ENCODE data around the gene PSME2. TPM values are rescaled to one million over a fixed set of nuclear protein-coding genes. Genes with fewer than 3 reads are reported as not detected.

Gene PSME2
- polyA plus RNA-seq, 3 donors: 237 to 593 (median 579) TPM

- H3K27me3 Mint-ChIP-seq (ENCODE audit: low read depth in 3 of 3): peaks cover 0 to 8% (median 2%) of the 10 kb centered on the region in 3 donors
- H3K36me3 Mint-ChIP-seq: peaks cover 65 to 88% of the 10 kb centered on the region in 2 donors
- DNase-seq: no peak
- Histone ChIP-seq H3K27me3 (ENCODE audit: control insufficient read depth in 2 of 2, insufficient read depth in 2 of 2, low read length in 2 of 2) (no peaks in the 10 kb centered on the region), H3K9ac (ENCODE audit: insufficient read depth, low read length, poor library complexity, severe bottlenecking) (no peak overlapping the region), H3K79me2 (ENCODE audit: insufficient read depth, low read length) (peaks cover 24% of the 10 kb centered on the region), H3K4me1 (ENCODE audit: control insufficient read depth in 1 of 2, insufficient read depth in 2 of 2, low read length in 2 of 2) (peaks cover 13 to 18% of the 10 kb centered on the region in 2 donors), H3K4me3 (replicated peaks in 1 of 3; ENCODE audit: low read depth in 2 of 3, low read length in 3 of 3) (no peak overlapping the region), H3K27ac (ENCODE audit: low read depth in 1 of 2, low read length in 2 of 2) (no peak overlapping the region), H3K4me2 (replicated peaks; ENCODE audit: extremely low read depth, low read length, poor library complexity, severe bottlenecking) (no peak overlapping the region), H3K9me3 (replicated peaks in 1 of 2; ENCODE audit: control insufficient read depth in 1 of 2, insufficient read depth in 1 of 2, low read length in 2 of 2) (no peaks in the 10 kb centered on the region), H4K20me1 (ENCODE audit: insufficient read depth, low read length) (no peaks in the 10 kb centered on the region), H3K36me3 (replicated peaks in 1 of 2; ENCODE audit: control insufficient read depth in 1 of 2, insufficient read depth in 2 of 2, low read length in 2 of 2) (peaks cover 71 to 85% of the 10 kb centered on the region in 2 donors), H2AFZ (ENCODE audit: insufficient read depth, low read depth, low read length, poor library complexity, severe bottlenecking) (no peak overlapping the region)
- intact Hi-C loops (cut with micrococcal nuclease): loop anchor here in 1 of 2 donors (10.0 kb wide), 2 partner anchors 175 to 1195 kb away; partner anchors contain the start of genes DHRS1, NOP9 and PRMT5
- WGBS (ENCODE audit: insufficient coverage): 100% methylated on average over 5 of the region's 6 CpGs
- peak overlapping the region in 1 of 2 donors; percentile 9 for H3K4me3 Mint-ChIP-seq
- H3K4me1 Mint-ChIP-seq: peaks cover 21% of the 10 kb centered on the region
- TF ChIP-seq, protein P1, sequence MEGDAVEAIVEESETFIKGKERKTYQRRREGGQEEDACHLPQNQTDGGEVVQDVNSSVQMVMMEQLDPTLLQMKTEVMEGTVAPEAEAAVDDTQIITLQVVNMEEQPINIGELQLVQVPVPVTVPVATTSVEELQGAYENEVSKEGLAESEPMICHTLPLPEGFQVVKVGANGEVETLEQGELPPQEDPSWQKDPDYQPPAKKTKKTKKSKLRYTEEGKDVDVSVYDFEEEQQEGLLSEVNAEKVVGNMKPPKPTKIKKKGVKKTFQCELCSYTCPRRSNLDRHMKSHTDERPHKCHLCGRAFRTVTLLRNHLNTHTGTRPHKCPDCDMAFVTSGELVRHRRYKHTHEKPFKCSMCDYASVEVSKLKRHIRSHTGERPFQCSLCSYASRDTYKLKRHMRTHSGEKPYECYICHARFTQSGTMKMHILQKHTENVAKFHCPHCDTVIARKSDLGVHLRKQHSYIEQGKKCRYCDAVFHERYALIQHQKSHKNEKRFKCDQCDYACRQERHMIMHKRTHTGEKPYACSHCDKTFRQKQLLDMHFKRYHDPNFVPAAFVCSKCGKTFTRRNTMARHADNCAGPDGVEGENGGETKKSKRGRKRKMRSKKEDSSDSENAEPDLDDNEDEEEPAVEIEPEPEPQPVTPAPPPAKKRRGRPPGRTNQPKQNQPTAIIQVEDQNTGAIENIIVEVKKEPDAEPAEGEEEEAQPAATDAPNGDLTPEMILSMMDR (IDR thresholded peaks at IDR 0.05): no peak
- no peak overlapping the region for H3K27ac Mint-ChIP-seq
- no peaks in the 10 kb centered on the region for H3K9me3 Mint-ChIP-seq
Measured at GRCh38 chr14:24119691-24120090, 26.7 kb downstream of the PSME2 start.

- 97% methylated on average over 5 of the region's 6 CpGs for WGBS (ENCODE audit: insufficient coverage)
- no peak overlapping the region for H3K4me2 ChIP-seq (replicated peaks; ENCODE audit: extremely low read depth, low read length, poor library complexity, severe bottlenecking)
- H3K9me3 Mint-ChIP-seq: peaks cover 0 to 2% (median 0%) of the 10 kb centered on the region in 7 donors
Measured at GRCh38 chr14:24117179-24117578, 29.2 kb downstream of the PSME2 start.

More at GRCh38 chr14:24117179-24117578, 29.2 kb downstream of the PSME2 start:
- no peak overlapping the region for H3K27ac ChIP-seq (ENCODE audit: low read depth in 1 of 2, low read length in 2 of 2)
- H3K4me1 ChIP-seq (ENCODE audit: control insufficient read depth in 1 of 2, insufficient read depth in 2 of 2, low read length in 2 of 2): peaks cover 19 to 27% of the 10 kb centered on the region in 2 donors
- no peak overlapping the region for H3K9ac ChIP-seq (ENCODE audit: insufficient read depth, low read length, poor library complexity, severe bottlenecking)
- Mint-ChIP-seq H3K27me3 (ENCODE audit: low read depth in 3 of 3) (peaks cover 0 to 6% (median 2%) of the 10 kb centered on the region in 3 donors), H3K4me1 (peaks cover 18% of the 10 kb centered on the region), H3K36me3 (peaks cover 47 to 63% of the 10 kb centered on the region in 2 donors), H3K4me3 (no peak overlapping the region), H3K27ac (peak overlapping the region in 1 of 7 donors; percentile 6)
- no peaks in the 10 kb centered on the region for H3K9me3 ChIP-seq (replicated peaks in 1 of 2; ENCODE audit: control insufficient read depth in 1 of 2, insufficient read depth in 1 of 2, low read length in 2 of 2)
- H3K4me3 ChIP-seq (replicated peaks in 1 of 3; ENCODE audit: low read depth in 2 of 3, low read length in 3 of 3): no peak overlapping the region
- no peaks in the 10 kb centered on the region for H4K20me1 ChIP-seq (ENCODE audit: insufficient read depth, low read length)
- no peaks in the 10 kb centered on the region for H3K27me3 ChIP-seq (ENCODE audit: control insufficient read depth in 2 of 2, insufficient read depth in 2 of 2, low read length in 2 of 2)
- no peak for DNase-seq
- TF ChIP-seq, protein P1 (IDR thresholded peaks at IDR 0.05): no peak
- peaks cover 50 to 60% of the 10 kb centered on the region in 2 donors for H3K36me3 ChIP-seq (replicated peaks in 1 of 2; ENCODE audit: control insufficient read depth in 1 of 2, insufficient read depth in 2 of 2, low read length in 2 of 2)
- H2AFZ ChIP-seq (ENCODE audit: insufficient read depth, low read depth, low read length, poor library complexity, severe bottlenecking): no peak overlapping the region
- intact Hi-C loops (cut with micrococcal nuclease): loop anchor here in 1 of 2 donors (10.0 kb wide), 2 partner anchors 178 to 1192 kb away; partner anchors contain the start of genes DHRS1, NOP9 and PRMT5
- peaks cover 24% of the 10 kb centered on the region for H3K79me2 ChIP-seq (ENCODE audit: insufficient read depth, low read length)
